Measurements from ENCODE around the gene CYB561D1. TPM values are rescaled to one million over a fixed set of nuclear protein-coding genes. Genes with fewer than 3 reads are reported as not detected.

The CYB561D1 gene
- total and polyA plus RNA-seq, 9 of the 15 experiments (the other 6 are each of a cell fraction or from before 2014, with no cell fraction given) = 0.71 to 7.2 (median 3.5) TPM

DNA sequence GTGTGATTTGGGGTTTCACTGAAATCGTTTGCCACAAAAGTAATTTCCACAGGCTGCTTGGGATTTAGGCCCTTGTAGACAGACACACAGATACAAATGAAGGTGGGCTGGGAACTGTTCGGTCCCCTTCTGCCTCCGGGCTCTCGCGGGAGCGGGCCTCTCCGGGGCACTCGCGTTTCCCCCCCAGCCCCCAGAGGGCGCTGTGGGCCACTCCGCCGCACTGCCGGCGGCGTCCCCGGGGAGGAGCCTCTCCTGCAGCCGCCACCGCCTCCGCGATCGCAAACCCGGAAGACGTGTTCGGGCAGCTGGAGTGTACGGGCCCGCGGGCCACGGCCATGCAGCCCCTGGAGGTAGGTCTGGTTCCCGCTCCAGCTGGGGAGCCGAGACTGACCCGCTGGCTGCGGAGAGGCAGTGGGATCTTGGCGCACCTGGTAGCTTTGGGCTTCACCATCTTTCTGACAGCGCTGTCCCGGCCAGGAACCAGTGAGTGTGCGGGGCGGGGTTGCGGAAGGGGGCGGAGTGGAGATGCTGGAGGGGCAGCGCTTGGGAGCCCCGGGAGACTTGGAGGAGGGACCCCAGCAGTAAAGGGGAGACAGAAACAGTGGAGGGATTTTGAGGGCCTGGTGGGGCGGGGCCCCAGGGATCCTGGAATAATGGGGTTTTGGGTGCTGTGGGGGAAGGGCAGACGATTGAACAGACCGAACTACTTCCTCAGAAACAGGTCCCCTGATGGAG lies at the start of gene CYB561D1 (continued):
- TF ChIP-seq NR2C2 (CRISPR knock-in tag; IDR thresholded peaks at IDR 0.05) (0 out of 2 replicates have a peak, but pooled peaks have one; percentile 40), NR2C2 (tag; IDR thresholded peaks at IDR 0.05) (no peak), ERF (CRISPR knock-in tag; IDR thresholded peaks at IDR 0.05) (no peak; the same call in 1 of the 2 replicates), GABPB2 (CRISPR knock-in tag; conservative IDR thresholded peaks at IDR 0.05) (peak; percentile 59; the same call in 1 of the 2 replicates), ZFPM2 (CRISPR knock-in tag; IDR thresholded peaks at IDR 0.05) (no peak), ZNF316 (IDR thresholded peaks at IDR 0.05) (no peak), BRF1 (IDR thresholded peaks at IDR 0.05; ENCODE audit: borderline replicate concordance, extremely low read depth, insufficient read length) (no peak), GTF2A2 (tag; IDR thresholded peaks at IDR 0.05) (no peak), ZFX (CRISPR knock-in tag; IDR thresholded peaks at IDR 0.05) (peak; percentile 79), ZNF551 (CRISPR knock-in tag; IDR thresholded peaks at IDR 0.05) (no peak), SNRNP70 (optimal IDR thresholded peaks at IDR 0.05; ENCODE audit: low read depth, low read length) (no peak), MAX (CRISPR knock-in tag; IDR thresholded peaks at IDR 0.05) (peak; percentile 71), CC2D1A (IDR thresholded peaks at IDR 0.05) (no peak), PURB (CRISPR knock-in tag; IDR thresholded peaks at IDR 0.05; ENCODE audit: low read depth) (no peak), MCM7 (IDR thresholded peaks at IDR 0.05) (no peak), TCF3 (CRISPR knock-in tag; IDR thresholded peaks at IDR 0.05) (peak; percentile 14; the same call in 1 of the 2 replicates), KDM1A (IDR thresholded peaks at IDR 0.05) (no peak), SMAD2 (IDR thresholded peaks at IDR 0.05; ENCODE audit: low read depth, low read length) (no peak), SRSF9 (IDR thresholded peaks at IDR 0.05; ENCODE audit: borderline replicate concordance, low read depth, low read length) (no peak), LCOR (CRISPR knock-in tag; IDR thresholded peaks at IDR 0.05) (peak; percentile 74; the same call in 1 of the 2 replicates), ZNF347 (CRISPR knock-in tag; IDR thresholded peaks at IDR 0.05; ENCODE audit: low read depth) (no peak)
- TF ChIP-seq, protein P1, sequence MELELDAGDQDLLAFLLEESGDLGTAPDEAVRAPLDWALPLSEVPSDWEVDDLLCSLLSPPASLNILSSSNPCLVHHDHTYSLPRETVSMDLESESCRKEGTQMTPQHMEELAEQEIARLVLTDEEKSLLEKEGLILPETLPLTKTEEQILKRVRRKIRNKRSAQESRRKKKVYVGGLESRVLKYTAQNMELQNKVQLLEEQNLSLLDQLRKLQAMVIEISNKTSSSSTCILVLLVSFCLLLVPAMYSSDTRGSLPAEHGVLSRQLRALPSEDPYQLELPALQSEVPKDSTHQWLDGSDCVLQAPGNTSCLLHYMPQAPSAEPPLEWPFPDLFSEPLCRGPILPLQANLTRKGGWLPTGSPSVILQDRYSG (tag; conservative IDR thresholded peaks at IDR 0.05; ENCODE audit: low read depth) = no peak
- TF ChIP-seq, protein P2, sequence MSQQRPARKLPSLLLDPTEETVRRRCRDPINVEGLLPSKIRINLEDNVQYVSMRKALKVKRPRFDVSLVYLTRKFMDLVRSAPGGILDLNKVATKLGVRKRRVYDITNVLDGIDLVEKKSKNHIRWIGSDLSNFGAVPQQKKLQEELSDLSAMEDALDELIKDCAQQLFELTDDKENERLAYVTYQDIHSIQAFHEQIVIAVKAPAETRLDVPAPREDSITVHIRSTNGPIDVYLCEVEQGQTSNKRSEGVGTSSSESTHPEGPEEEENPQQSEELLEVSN (IDR thresholded peaks at IDR 0.05; ENCODE audit: borderline replicate concordance in 1 of 2, extremely low read depth in 1 of 2, insufficient read depth in 1 of 2, insufficient read length in 1 of 2, low read depth in 1 of 2, low read length in 1 of 2, poor library complexity in 1 of 2, severe bottlenecking in 1 of 2) = no peak
- TF ChIP-seq, protein P3, sequence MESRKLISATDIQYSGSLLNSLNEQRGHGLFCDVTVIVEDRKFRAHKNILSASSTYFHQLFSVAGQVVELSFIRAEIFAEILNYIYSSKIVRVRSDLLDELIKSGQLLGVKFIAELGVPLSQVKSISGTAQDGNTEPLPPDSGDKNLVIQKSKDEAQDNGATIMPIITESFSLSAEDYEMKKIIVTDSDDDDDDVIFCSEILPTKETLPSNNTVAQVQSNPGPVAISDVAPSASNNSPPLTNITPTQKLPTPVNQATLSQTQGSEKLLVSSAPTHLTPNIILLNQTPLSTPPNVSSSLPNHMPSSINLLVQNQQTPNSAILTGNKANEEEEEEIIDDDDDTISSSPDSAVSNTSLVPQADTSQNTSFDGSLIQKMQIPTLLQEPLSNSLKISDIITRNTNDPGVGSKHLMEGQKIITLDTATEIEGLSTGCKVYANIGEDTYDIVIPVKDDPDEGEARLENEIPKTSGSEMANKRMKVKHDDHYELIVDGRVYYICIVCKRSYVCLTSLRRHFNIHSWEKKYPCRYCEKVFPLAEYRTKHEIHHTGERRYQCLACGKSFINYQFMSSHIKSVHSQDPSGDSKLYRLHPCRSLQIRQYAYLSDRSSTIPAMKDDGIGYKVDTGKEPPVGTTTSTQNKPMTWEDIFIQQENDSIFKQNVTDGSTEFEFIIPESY (CRISPR knock-in tag; IDR thresholded peaks at IDR 0.05) = peak; percentile 9; the same call in 1 of the 2 replicates

Data from K562 (cell line).